Raji (cell line): ENCODE measurements around the gene MMP28.

Experiments used
- POLR2A ChIP-seq: IDR thresholded peaks from 2 replicates; pipeline ENCODE4 v1.6.1; 2011; ENCODE audit warnings: low read depth, low read length, control low read depth; ENCODE audit not compliant: insufficient read depth

MMP28 gene

DNA sequence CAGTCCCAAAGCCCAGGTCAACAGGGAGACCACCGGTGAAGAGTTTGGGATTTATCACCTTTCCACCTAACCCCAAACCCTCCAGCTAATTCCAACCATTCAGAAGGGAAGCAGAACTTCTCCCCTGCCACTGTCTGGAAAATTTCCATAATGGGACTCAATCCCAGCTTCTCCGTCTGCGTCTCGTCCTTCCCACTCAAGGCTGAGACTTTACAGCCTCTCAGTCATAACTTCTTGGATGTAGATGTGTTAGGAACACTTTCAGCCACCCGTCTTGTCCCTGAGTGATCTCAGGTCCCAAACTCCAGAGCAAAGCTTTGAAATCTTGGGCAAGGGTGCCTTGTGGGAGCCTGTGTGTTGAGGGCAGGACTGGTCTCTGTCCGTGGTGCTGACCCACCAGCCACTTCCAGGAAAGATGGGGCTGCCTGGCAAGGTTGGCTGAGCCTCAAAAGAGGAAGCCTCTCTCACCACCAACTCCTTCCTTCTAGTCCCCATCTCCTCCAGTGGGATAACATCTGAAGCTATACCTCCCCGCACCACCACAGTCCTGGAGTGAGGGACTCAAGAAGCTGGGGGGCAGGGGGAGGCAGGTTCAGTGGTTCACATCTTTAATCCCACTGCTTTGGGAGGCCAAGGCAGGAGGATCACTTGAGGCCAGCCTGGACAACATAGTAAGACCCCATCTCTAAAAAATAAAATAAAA, 51.7 kb downstream of the MMP28 start:
- no peak for TF ChIP-seq POLR2A

DNA sequence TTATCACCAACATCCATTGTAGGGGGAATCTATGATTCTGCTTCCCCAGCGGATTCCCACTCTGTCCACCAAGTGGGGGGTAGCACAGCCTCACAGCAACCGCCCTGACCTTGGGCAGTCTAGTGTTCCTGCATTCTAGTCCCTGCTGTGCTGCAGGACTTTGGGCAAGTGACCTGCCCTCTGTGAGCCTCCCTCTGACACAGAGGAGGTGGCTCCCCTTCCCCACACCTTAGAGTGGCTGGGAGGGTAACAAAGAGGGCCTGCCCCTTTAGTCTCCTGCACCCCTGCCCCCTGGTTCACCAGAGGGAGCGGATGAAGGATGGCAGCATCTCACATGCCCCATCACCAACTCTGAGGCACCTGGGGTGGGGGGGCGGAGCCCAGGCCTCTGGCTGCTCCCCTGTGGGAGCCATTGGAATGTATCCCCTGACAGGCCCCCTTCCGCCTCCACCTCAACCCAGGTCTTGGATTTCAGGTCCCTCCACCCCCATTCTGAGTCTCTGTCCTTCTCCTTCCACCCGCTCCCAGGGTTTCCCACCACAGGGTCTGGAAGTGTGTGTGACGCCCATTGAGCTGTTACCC, 52.5 kb downstream of the MMP28 start:
- no peak for TF ChIP-seq POLR2A

DNA sequence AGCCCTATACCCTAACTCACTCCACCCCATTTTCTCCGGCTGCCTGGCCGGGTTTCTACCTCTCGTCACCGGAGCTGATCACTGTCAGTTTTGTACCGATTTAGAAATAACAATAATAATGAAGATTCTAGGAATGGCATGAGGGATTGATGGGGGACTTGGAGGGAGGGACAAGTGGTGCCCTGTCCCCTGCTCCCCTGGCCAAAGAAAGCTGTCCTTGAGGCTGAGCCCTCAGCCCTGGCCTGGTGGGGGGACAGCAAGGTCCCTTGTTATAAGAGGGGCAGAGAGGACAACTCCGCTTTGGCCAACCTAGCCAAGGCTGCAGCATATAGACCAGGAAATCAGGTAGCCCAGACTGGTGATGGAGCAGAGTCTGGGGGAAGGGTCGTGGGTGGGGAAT, 52.9 kb downstream of the MMP28 start:
- no peak for TF ChIP-seq POLR2A

DNA sequence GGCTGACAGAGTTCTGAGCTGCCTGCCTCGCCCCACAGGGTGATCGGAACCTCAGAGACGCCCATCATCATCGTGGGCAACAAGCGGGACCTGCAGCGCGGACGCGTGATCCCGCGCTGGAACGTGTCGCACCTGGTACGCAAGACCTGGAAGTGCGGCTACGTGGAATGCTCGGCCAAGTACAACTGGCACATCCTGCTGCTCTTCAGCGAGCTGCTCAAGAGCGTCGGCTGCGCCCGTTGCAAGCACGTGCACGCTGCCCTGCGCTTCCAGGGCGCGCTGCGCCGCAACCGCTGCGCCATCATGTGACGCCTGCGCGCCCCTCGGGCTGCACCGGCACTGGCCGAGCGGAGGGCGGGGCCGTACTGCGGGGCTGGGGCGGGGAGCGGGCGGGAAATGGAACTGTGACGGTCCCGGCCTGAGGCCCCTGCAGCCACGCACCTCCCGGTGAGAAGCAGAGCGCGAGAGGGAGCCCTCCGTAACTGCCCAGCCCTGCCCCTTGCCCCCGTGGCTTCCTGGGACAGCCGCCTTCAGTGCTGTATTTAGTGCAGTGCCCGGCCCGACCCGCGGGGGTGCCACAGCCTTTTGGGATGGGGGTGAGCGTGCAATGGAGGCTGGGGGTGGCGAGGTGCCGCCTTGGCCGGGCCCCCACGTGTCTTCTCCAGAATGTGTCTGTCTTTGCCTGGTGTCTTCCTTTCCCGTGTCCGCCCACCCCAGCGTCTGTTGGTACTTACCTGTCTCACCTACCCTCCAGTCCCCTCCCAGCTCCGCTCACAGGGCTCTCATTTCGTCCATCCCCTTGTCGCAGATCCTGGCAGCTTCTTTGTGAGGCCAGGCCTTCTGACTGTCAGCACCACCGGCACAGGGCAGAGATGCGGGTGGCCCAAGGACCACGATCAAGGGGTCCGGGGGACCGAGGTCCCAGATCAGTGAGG, 54.2 kb downstream of the MMP28 start:
- TF ChIP-seq POLR2A: no peak

DNA sequence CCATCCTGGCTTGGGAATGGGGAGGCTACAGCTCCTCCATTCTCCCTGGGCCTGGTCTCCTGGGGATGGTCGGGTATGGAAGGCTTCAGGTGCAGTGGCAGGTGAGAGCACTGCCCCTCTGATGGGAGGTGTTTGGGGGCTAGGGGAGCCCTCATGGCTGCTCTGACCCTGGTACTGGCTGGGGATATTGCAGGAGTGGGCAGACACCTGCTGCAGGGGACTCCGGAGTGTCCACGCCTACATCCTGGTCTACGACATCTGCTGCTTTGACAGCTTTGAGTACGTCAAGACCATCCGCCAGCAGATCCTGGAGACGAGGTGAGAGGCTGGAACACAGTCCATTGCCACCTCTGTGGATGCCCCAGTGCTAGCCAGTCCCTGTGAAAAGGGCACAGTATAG, 55.2 kb downstream of the MMP28 start:
- TF ChIP-seq POLR2A: no peak

DNA sequence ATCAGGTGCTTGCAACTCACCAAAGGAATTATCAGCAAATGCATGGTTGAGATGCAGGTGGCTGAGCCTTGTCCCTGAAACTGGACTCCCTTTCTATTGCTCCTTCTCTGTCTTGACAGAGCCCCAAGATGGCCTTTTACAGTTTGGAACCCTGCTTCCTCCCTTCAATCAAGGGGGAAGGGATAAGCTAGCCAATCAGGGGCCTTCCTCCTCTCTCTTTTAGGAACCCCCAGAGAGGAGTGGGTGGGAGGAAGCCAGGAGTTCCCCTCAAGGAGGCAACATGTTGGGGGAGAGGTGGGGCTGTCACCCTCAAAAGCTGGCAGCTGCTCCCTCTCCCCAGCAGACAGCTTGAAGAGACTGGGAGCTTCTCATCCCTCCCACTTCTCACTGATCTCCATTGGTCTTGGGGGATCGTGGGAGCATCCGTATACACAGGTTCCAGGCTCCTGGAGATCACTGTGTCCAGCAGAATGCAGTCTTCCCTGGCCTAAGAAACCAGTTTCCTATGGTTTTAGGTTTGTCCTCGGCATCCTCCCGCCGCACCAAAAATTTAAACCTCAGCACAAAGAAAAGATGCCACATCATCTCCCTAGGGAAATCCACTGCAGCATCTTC, 56.8 kb downstream of the MMP28 start:
- TF ChIP-seq POLR2A: no peak

DNA sequence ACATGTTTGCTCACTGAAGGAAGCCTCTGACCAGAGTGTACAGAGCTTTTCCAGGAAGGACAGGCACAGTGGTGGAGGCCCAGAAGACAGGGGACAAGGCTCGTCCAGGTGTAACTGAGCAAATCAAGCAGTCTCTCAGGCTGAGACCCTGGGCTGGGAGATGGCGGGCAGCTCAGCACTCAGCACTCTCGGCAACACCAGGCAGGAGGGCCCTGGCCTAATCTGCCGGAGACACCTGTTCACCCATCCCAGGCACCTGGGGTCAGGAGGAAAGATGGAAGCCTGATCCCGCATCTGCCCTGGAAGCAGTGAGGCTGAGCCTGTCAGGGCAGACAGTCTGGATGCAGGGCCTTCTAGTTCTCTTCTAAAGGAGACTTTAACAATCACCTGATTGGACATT, 59.2 kb downstream of the MMP28 start:
- no peak for TF ChIP-seq POLR2A

DNA sequence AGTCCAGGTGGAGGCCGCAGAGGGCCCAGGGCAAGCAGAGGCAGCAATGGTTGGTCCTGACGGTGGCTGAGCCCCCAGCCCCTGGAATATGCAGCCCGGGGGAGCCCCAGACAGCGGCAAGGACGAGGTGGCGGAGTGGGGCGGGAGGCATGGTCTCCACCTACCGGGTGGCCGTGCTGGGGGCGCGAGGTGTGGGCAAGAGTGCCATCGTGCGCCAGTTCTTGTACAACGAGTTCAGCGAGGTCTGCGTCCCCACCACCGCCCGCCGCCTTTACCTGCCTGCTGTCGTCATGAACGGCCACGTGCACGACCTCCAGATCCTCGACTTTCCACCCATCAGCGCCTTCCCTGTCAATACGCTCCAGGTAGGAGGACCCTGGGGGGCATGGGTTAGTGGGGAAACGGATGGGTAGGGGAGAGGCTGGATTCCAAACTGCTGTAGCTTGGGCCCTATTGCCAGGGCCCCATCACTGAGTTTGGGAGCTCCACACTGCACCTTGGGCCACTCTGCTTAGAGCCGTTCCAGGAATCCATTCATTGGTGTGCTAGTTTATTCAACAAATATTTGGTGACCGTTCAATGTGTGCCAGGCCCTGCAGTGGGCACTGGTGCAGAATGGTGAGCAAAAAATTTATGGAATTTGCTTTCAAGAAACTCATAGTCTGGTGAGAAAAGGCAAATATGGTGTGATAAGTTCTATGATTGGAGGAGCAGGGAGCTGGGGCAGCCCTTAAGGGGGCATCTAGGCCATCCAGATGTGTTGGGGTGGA, 60.2 kb downstream of the MMP28 start:
- TF ChIP-seq POLR2A: no peak

DNA sequence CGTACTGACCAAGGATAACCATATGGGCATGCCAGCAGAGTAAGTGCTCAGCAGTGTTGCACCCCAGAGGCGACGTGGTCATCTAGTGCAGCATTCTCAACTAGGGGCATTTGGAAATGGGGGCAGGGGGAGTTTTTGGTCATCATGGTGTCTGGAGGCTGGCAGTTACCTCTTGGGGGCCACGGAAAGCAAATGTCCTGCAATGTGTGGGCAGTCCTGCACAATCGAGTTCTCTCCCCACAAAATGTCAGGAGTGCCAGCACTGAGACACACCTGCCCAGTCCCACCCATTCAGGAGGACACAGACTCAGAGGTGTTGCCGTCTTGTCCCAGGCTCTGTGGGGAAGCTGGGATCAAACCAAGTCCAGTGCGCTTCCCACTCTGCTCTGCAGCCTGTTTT, 61.0 kb downstream of the MMP28 start:
- no peak for TF ChIP-seq POLR2A

DNA sequence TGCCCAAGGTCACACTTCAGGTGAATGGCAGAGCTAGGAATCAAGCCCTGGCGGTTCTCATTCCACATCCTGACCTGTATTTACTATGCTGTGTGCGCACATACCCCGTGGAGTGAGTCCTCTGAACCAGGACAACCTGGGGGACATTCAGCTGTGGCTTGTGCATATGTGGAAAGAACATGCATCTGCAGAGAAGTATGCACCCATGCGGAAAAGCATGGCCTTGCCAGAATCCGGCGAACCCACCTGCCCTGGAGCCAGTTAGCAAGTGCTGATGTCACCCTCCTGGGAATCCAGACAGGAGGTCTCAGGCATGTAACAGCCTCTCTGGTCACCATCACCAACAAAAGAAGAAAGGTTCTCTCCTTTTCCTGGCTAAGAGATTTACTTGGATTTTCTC, 62.1 kb downstream of the MMP28 start:
- no peak for TF ChIP-seq POLR2A

DNA sequence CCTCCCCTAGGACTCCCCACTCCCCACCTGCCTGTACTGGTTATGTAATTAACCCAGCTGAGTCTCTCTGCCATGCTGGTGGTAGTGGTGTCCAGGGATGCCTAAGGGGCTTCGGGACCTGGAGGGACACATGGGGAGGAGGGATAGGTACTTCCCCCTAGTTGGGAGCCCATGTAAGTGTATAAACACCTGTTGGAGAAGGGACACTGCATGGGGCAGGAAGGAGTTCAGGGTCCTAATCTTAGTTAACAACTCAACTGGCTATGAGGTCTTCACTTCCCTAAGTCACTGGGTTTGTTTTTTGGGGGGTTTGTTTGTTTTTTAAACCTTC, 62.7 kb downstream of the MMP28 start:
- TF ChIP-seq POLR2A: no peak

DNA sequence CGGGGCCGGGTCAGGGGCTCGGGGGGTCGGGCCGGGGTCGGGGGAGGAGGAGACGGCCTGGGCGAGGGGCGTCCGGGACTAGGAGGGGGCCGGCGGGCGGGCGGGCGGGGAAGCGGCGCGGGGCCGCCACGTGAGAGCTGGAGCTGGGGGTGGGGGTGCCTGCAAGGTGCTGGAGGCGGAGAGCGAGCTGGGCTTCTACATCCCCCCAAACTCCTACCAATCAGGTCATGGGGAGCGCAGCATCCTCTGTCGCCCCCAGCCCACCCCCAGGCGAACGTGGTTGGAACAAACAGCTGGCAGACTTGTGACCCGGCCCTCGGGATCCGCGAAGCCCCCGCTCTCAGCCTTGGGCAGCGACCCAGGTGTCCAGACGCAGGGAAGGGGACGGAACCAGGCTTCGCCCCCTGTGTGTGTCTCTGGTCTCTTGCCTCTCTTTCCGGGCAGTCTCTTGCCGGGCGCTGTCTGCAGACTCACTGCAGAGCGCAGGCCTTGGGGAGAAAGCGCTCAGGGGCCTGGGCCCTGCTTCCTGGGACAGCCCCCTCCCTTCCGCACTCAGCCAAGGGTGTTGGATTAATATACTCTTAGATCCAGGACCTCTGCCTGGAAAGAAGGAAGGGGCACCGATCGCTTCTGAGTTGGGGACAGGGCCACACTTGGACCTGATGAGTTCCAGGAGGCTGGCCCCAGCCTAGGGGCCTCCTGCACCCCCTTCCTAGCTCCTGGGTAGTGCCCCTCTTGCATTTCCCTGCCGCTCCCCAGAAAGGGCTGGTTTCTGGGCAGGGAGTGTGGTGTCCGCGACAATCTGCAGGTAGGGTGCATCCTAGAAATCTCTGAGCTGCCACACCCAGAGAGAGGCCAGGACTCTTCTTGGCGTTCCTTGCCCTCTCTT, 63.3 kb downstream of the MMP28 start:
- no peak for TF ChIP-seq POLR2A

DNA sequence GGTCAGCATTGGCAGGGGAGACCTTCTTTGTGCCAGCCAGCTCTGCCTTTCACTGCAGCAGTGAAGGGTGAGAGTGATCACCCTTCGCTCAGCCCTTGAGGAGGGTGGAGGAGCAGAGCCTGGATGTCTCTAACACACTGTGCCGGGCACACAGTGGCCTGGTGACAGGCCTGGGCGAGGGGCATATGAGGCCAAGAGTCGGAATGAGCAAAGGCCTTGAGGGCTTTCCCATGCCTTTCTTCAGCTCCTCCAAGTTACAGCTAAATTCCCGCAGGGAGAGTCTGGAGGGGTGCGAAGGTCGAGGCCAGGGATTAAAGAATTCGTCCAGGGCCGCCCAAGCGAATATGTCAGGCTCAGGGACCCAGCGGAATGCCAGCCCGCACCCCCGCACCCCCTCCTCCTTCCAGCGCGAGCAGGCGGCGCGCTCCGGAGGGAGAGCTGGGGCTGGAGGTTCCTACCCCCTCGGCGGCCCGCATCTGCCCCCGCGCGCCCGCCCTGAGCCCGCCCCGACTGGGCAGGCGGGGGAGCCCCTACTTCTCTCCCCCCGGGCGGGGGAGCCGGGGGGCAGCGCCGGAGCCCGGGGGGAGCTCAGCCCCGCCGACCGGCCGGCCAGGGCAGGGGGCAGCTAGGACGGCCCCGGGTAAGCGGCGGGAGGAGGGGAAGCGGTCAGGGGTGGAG, 64.1 kb downstream of the MMP28 start, which contains the start of gene RASL10B:
Gene RASL10B, plus strand, starts transcription at position 401 of the 678 bp plus-strand sequence. CDS start 3,546 bp downstream, outside the sequence.
- TF ChIP-seq POLR2A: no peak
